ENCODE data around the gene MEAF6. TPM values are rescaled to one million over a fixed set of nuclear protein-coding genes. Genes with fewer than 3 reads are reported as not detected.

MEAF6 gene
- total RNA-seq, 1 donor from 2014 or later, result 127 TPM

GRCh38 chr1:37474046-37474696, 40.4 kb downstream of the MEAF6 start, which contains the start of gene ZC3H12A:
Gene ZC3H12A (plus strand): TSS chr1:37474580. CDS start chr1:37475497, 917 bp downstream.
- Mint-ChIP-seq H3K4me1 (peaks cover 46% of the 10 kb centered on the region), H3K27ac (no peak within 1 kb of the TSS), H3K4me3 (peak within 1 kb of the TSS; percentile 85), H3K9me3 (no peaks in the 10 kb centered on the region), H3K36me3 (no peaks in the 10 kb centered on the region), H3K27me3 (ENCODE audit: insufficient read depth, low read depth) (peaks cover 23% of the 10 kb centered on the region)
- Histone ChIP-seq H3F3A (ENCODE audit: low read depth) (peaks cover 4% of the 10 kb centered on the region), H3K79me2 (ENCODE audit: low read depth) (no peaks in the 10 kb centered on the region), H3K9ac (peak within 1 kb of the TSS; percentile 5), H3K4me3 (peak within 1 kb of the TSS; percentile 72), H3K27me3 (peaks cover 36% of the 10 kb centered on the region), H3K36me3 (no peaks in the 10 kb centered on the region), H2AFZ (replicated peaks) (peak within 1 kb of the TSS; percentile 90), H3K27ac (no peak within 1 kb of the TSS), H4K20me1 (ENCODE audit: low read depth) (peaks cover 3% of the 10 kb centered on the region), H3K4me2 (peak within 1 kb of the TSS; percentile 79), H3K4me1 (peaks cover 11% of the 10 kb centered on the region), H3K9me3 (ENCODE audit: low read depth) (no peaks in the 10 kb centered on the region)
- TF ChIP-seq CTCF (IDR thresholded peaks at IDR 0.05) (no peak), EZH2phosphoT487 (IDR thresholded peaks at IDR 0.05) (peak; percentile 25), EZH2 (IDR thresholded peaks at IDR 0.05) (peak; percentile 70)
- peak; percentile 94 for DNase-seq (ENCODE audit: low spot score)

- Histone ChIP-seq H3K27me3 (peaks cover 36% of the 10 kb centered on the region), H3K4me1 (peaks cover 11% of the 10 kb centered on the region), H3K4me3 (peak overlapping the region; percentile 72), H2AFZ (replicated peaks) (peak overlapping the region; percentile 90), H3F3A (ENCODE audit: low read depth) (peaks cover 4% of the 10 kb centered on the region), H3K9me3 (ENCODE audit: low read depth) (no peaks in the 10 kb centered on the region), H4K20me1 (ENCODE audit: low read depth) (peaks cover 3% of the 10 kb centered on the region), H3K27ac (no peak overlapping the region), H3K79me2 (ENCODE audit: low read depth) (no peaks in the 10 kb centered on the region), H3K36me3 (no peaks in the 10 kb centered on the region), H3K9ac (no peak overlapping the region), H3K4me2 (peak overlapping the region; percentile 79)
- TF ChIP-seq EZH2 (IDR thresholded peaks at IDR 0.05) (no peak), CTCF (IDR thresholded peaks at IDR 0.05) (no peak), EZH2phosphoT487 (IDR thresholded peaks at IDR 0.05) (no peak)
- Mint-ChIP-seq H3K4me1 (peaks cover 43% of the 10 kb centered on the region), H3K27me3 (ENCODE audit: insufficient read depth, low read depth) (peaks cover 23% of the 10 kb centered on the region), H3K9me3 (no peaks in the 10 kb centered on the region), H3K27ac (no peak overlapping the region), H3K4me3 (peak overlapping the region; percentile 76), H3K36me3 (no peaks in the 10 kb centered on the region)
- no peak for DNase-seq (ENCODE audit: low spot score)
Measured at GRCh38 chr1:37473431-37474045, 41.0 kb downstream of the MEAF6 start.

- H3K27ac Mint-ChIP-seq, result no peak overlapping the region
- Histone ChIP-seq H3K27me3 (peaks cover 36% of the 10 kb centered on the region), H3K27ac (no peak overlapping the region), H2AFZ (replicated peaks) (no peak overlapping the region), H3K4me2 (no peak overlapping the region), H3K4me1 (peaks cover 11% of the 10 kb centered on the region), H3K9me3 (ENCODE audit: low read depth) (no peaks in the 10 kb centered on the region), H4K20me1 (ENCODE audit: low read depth) (peaks cover 2% of the 10 kb centered on the region), H3K36me3 (no peaks in the 10 kb centered on the region), H3K79me2 (ENCODE audit: low read depth) (no peaks in the 10 kb centered on the region), H3K9ac (no peak overlapping the region), H3K4me3 (no peak overlapping the region), H3F3A (ENCODE audit: low read depth) (peaks cover 4% of the 10 kb centered on the region)
- H3K36me3 Mint-ChIP-seq, result no peaks in the 10 kb centered on the region
- H3K27me3 Mint-ChIP-seq (ENCODE audit: insufficient read depth, low read depth), result peaks cover 23% of the 10 kb centered on the region
- DNase-seq (ENCODE audit: low spot score), result no peak
- H3K4me3 Mint-ChIP-seq, result peak overlapping the region; percentile 76
- TF ChIP-seq EZH2phosphoT487 (IDR thresholded peaks at IDR 0.05) (no peak), CTCF (IDR thresholded peaks at IDR 0.05) (no peak), EZH2 (IDR thresholded peaks at IDR 0.05) (no peak)
- no peaks in the 10 kb centered on the region for H3K9me3 Mint-ChIP-seq
- H3K4me1 Mint-ChIP-seq, result peaks cover 42% of the 10 kb centered on the region
Measured at GRCh38 chr1:37472994-37473393, 41.6 kb downstream of the MEAF6 start.
